ENCODE measurements around the gene USP40.

Gene USP40

GRCh38 chr2:233489666-233490065 is 76.9 kb downstream of the USP40 start:
- TF ChIP-seq CTCF (IDR thresholded peaks at IDR 0.05; ENCODE audit: insufficient read depth, low read depth, low read length, missing control alignments) = no peak
- no peak overlapping the region for H3K4me3 ChIP-seq (ENCODE audit: low read depth, low read length)
- DNase-seq (ENCODE audit: low read depth) = no peak

- no peak overlapping the region for H3K4me3 ChIP-seq (ENCODE audit: low read depth, low read length)
- TF ChIP-seq CTCF (IDR thresholded peaks at IDR 0.05; ENCODE audit: insufficient read depth, low read depth, low read length, missing control alignments) = no peak
- DNase-seq (ENCODE audit: low read depth) = no peak
Observed at GRCh38 chr2:233489143-233489542, 77.4 kb downstream of the USP40 start.

DNA sequence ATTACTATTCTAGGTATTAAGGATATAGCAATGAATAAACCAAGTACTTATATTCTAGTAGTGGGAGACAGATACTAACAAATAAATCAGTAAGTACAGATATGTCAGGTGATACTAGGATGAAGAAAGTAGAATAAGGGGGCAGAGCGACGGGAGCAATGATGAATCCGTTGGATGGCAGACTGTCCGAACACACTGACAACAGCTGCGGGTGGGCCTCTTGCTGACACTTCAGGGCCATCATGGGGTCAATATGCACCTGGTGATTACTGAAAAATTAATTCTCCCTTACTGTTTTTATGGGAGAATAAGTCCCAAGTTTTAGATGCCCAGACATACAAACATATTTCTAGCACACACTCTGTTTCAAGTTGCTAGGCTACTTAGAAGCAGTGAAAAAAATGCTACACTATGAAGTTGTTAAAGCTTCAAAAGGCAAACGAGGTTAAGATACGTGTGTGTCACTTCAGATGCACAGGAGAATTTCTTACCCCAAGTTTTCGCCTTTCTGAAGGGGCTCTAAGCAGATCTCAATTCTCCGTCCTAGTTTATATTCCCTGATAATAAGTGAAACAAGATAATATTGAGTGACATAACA is 78.7 kb downstream of the USP40 start:
- no peak overlapping the region for H3K4me3 ChIP-seq (ENCODE audit: low read depth, low read length)
- DNase-seq (ENCODE audit: low read depth) = no peak
- TF ChIP-seq CTCF (IDR thresholded peaks at IDR 0.05; ENCODE audit: insufficient read depth, low read depth, low read length, missing control alignments) = no peak

GRCh38 chr2:233486778-233487552 is 79.6 kb downstream of the USP40 start:
- no peak for DNase-seq (ENCODE audit: low read depth)
- H3K4me3 ChIP-seq (ENCODE audit: low read depth, low read length) = no peak overlapping the region
- no peak for TF ChIP-seq CTCF (IDR thresholded peaks at IDR 0.05; ENCODE audit: insufficient read depth, low read depth, low read length, missing control alignments)

DNA sequence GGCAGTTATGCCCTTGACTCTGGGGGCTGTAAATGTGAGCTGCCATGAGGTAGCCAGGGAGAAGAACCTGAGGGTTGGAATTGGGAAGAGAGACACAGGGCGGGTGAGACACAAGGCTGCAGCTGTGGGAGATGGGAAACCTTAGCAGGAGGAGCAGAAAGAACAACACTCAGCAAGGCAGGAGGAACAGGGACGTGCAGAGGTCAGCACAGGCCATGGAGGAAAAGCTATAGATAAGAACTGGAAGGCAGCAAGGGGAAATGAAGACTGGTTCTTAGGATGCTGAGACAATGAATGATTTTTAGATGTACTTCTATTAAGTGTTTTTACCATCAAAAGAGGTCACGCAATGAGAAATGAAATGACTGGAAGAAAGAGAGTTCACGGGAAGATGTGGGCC is 80.2 kb downstream of the USP40 start:
- no peak for DNase-seq (ENCODE audit: low read depth)
- H3K4me3 ChIP-seq (ENCODE audit: low read depth, low read length) = no peak overlapping the region
- TF ChIP-seq CTCF (IDR thresholded peaks at IDR 0.05; ENCODE audit: insufficient read depth, low read depth, low read length, missing control alignments) = no peak

GRCh38 chr2:233485726-233486125 is 80.9 kb downstream of the USP40 start:
- no peak for TF ChIP-seq CTCF (IDR thresholded peaks at IDR 0.05; ENCODE audit: insufficient read depth, low read depth, low read length, missing control alignments)
- no peak for DNase-seq (ENCODE audit: low read depth)
- no peak overlapping the region for H3K4me3 ChIP-seq (ENCODE audit: low read depth, low read length)
